ENCODE data around the gene DENND5A. TPM values are rescaled to one million over a fixed set of nuclear protein-coding genes. Genes with fewer than 3 reads are reported as not detected.
A peak's percentile ranks its signal among the peaks of the same experiment; 100 is the strongest.

DENND5A gene
- polyA plus RNA-seq, 3 donors = 24.4 to 291 (median 37.5) TPM

GRCh38 chr11:9151631-9152030 lies 113.5 kb downstream of the DENND5A start:
- Mint-ChIP-seq H3K27me3 (ENCODE audit: low read depth in 3 of 3) (peaks cover 0 to 2% (median 0%) of the 10 kb centered on the region in 3 donors), H3K27ac (no peak overlapping the region), H3K36me3 (peaks cover 80 to 87% of the 10 kb centered on the region in 2 donors), H3K4me3 (no peak overlapping the region), H3K4me1 (no peaks in the 10 kb centered on the region), H3K9me3 (no peaks in the 10 kb centered on the region)
- H4K20me1 ChIP-seq (ENCODE audit: insufficient read depth, low read length) = peaks cover 16% of the 10 kb centered on the region
- no peak for TF ChIP-seq CTCF (IDR thresholded peaks at IDR 0.05)
- intact Hi-C loops (cut with micrococcal nuclease) = loop anchor here in 1 of 2 donors (10.0 kb wide), 1 partner anchor 147 kb away; the partner anchor contains the start of gene NRIP3
- no peak for DNase-seq
- H2AFZ ChIP-seq (ENCODE audit: insufficient read depth, low read depth, low read length, poor library complexity, severe bottlenecking) = no peak overlapping the region
- no peak overlapping the region for H3K4me3 ChIP-seq (replicated peaks in 1 of 3; ENCODE audit: low read depth in 2 of 3, low read length in 3 of 3)
- H3K4me2 ChIP-seq (replicated peaks; ENCODE audit: extremely low read depth, low read length, poor library complexity, severe bottlenecking) = no peak overlapping the region
- H3K4me1 ChIP-seq (ENCODE audit: control insufficient read depth in 1 of 2, insufficient read depth in 2 of 2, low read length in 2 of 2) = no peaks in the 10 kb centered on the region
- no peaks in the 10 kb centered on the region for H3K27me3 ChIP-seq (ENCODE audit: control insufficient read depth in 2 of 2, insufficient read depth in 2 of 2, low read length in 2 of 2)
- no peaks in the 10 kb centered on the region for H3K79me2 ChIP-seq (ENCODE audit: insufficient read depth, low read length)
- no peak overlapping the region for H3K27ac ChIP-seq (ENCODE audit: low read depth in 1 of 2, low read length in 2 of 2)
- peaks cover 74 to 96% of the 10 kb centered on the region in 2 donors for H3K36me3 ChIP-seq (replicated peaks in 1 of 2; ENCODE audit: control insufficient read depth in 1 of 2, insufficient read depth in 2 of 2, low read length in 2 of 2)
- H3K9me3 ChIP-seq (replicated peaks in 1 of 2; ENCODE audit: control insufficient read depth in 1 of 2, insufficient read depth in 1 of 2, low read length in 2 of 2) = no peaks in the 10 kb centered on the region
- no CpG with 5 or more reads among the region's 2 CpGs for WGBS (ENCODE audit: insufficient coverage)
- H3K9ac ChIP-seq (ENCODE audit: insufficient read depth, low read length, poor library complexity, severe bottlenecking) = no peak overlapping the region

GRCh38 chr11:9150926-9151325 lies 114.2 kb downstream of the DENND5A start:
- H3K9me3 Mint-ChIP-seq = no peaks in the 10 kb centered on the region
- WGBS (ENCODE audit: insufficient coverage) = no CpG with 5 or more reads among the region's 1 CpG
- Histone ChIP-seq H4K20me1 (ENCODE audit: insufficient read depth, low read length) (peaks cover 16% of the 10 kb centered on the region), H3K9ac (ENCODE audit: insufficient read depth, low read length, poor library complexity, severe bottlenecking) (no peak overlapping the region), H2AFZ (ENCODE audit: insufficient read depth, low read depth, low read length, poor library complexity, severe bottlenecking) (no peak overlapping the region), H3K9me3 (replicated peaks in 1 of 2; ENCODE audit: control insufficient read depth in 1 of 2, insufficient read depth in 1 of 2, low read length in 2 of 2) (no peaks in the 10 kb centered on the region), H3K4me1 (ENCODE audit: control insufficient read depth in 1 of 2, insufficient read depth in 2 of 2, low read length in 2 of 2) (no peaks in the 10 kb centered on the region), H3K79me2 (ENCODE audit: insufficient read depth, low read length) (no peaks in the 10 kb centered on the region), H3K27me3 (ENCODE audit: control insufficient read depth in 2 of 2, insufficient read depth in 2 of 2, low read length in 2 of 2) (no peaks in the 10 kb centered on the region), H3K27ac (ENCODE audit: low read depth in 1 of 2, low read length in 2 of 2) (no peak overlapping the region), H3K36me3 (replicated peaks in 1 of 2; ENCODE audit: control insufficient read depth in 1 of 2, insufficient read depth in 2 of 2, low read length in 2 of 2) (peaks cover 79 to 96% of the 10 kb centered on the region in 2 donors), H3K4me2 (replicated peaks; ENCODE audit: extremely low read depth, low read length, poor library complexity, severe bottlenecking) (no peak overlapping the region), H3K4me3 (replicated peaks in 1 of 3; ENCODE audit: low read depth in 2 of 3, low read length in 3 of 3) (no peak overlapping the region)
- H3K27me3 Mint-ChIP-seq (ENCODE audit: low read depth in 3 of 3) = peaks cover 0 to 2% (median 0%) of the 10 kb centered on the region in 3 donors
- H3K27ac Mint-ChIP-seq = peak overlapping the region in 1 of 7 donors; percentile 56
- no peak for DNase-seq
- TF ChIP-seq CTCF (IDR thresholded peaks at IDR 0.05) = no peak
- H3K4me3 Mint-ChIP-seq = no peak overlapping the region
- H3K36me3 Mint-ChIP-seq = peaks cover 80 to 87% of the 10 kb centered on the region in 2 donors
- intact Hi-C loops (cut with micrococcal nuclease) = loop anchor here in 1 of 2 donors (10.0 kb wide), 1 partner anchor 146 kb away; the partner anchor contains the start of gene NRIP3
- no peaks in the 10 kb centered on the region for H3K4me1 Mint-ChIP-seq

Measured in CD14-positive monocyte (primary cell).